ENCODE data around the gene PCDHGA4.
"Not testable (repeated sequence)": the region's sequence is repeated elsewhere in the genome, so short reads cannot be mapped to it uniquely, and the experiment has no call there.

- TF ChIP-seq EZH2 (IDR thresholded peaks at IDR 0.05); POLR2AphosphoS5 (IDR thresholded peaks at IDR 0.05; ENCODE audit: borderline replicate concordance, low read depth, low read length); FOXP2 (optimal IDR thresholded peaks at IDR 0.05; ENCODE audit: control extremely low read depth, extremely low read length, insufficient read depth): not testable (repeated sequence)
These were observed 39.8 kb downstream of the PCDHGA4 start for GRCh38 chr5:141394401-141395187.

All from SK-N-MC (cell line).